NCI-H460 (cell line): Measurements from ENCODE around the gene MFAP5. TPM values are rescaled to one million over a fixed set of nuclear protein-coding genes. Genes with fewer than 3 reads are reported as not detected.
A peak's percentile ranks its signal among the peaks of the same experiment; 100 is the strongest.

Experiments
- DNase-seq: peaks from one replicate; pipeline ENCODE4 v3.0.0-alpha.2; 2016; ENCODE audit warnings: low read depth; ENCODE audit errors: extremely low read depth
- polyA plus RNA-seq: library from polyadenylated mRNA; depleted of rRNA; stranded (reverse); fragments of >200 nt; gene quantifications from 2 replicates; pipeline ENCODE4 v1.2.3, GENCODE V29; 2014; cell fraction: nucleus; rRNA removed
- total RNA-seq: library from RNA; depleted of rRNA; stranded (reverse); fragments of >200 nt; shearing (Covaris generic); gene quantifications from 2 replicates; pipeline ENCODE4 v1.2.3, GENCODE V29; 2014; rRNA removed

MFAP5 gene, protein sequence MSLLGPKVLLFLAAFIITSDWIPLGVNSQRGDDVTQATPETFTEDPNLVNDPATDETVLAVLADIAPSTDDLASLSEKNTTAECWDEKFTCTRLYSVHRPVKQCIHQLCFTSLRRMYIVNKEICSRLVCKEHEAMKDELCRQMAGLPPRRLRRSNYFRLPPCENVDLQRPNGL
- total RNA-seq: not detected in 2 replicates
- not detected in 2 replicates for polyA plus RNA-seq

- no peak for DNase-seq
Measured at GRCh38 chr12:8662593-8662992, at the start of gene MFAP5. Gene MFAP5, minus strand, starts transcription at chr12:8662826. Its CDS starts 722 bp downstream, at chr12:8662104.

DNA sequence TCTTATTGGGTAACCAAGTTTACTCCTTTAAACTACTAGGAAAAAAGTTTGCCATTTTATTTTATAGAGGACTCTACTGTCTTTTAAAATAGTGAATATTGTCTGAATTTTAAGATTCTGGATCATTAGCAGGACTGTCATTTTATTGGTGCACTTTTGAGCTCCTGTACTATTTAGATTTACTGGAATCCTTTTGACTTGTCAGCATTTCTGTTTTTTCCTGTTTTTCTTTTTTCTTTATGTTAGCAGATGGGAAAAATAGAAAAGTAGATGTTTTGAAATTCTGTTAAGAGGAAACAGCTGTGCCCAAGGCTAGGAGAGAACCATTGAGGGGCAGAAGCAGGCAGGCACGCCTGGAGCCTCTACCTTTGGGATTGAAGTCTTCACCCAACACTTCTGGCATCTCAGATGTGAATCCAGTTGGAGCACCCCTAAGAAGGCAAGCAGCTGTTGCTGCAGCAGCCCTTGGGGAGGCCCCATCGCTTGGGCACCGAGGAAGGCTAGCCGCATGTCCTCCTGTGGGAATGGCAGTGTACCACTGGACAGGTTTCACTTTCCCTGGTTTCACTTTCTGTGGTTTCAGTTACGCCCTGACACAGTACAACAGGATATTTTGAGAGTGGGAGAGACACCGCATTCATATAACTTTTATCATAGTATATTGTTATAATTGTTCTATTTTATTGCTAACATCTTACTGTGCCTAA is 46.7 kb upstream of the MFAP5 start:
- DNase-seq: no peak

DNA sequence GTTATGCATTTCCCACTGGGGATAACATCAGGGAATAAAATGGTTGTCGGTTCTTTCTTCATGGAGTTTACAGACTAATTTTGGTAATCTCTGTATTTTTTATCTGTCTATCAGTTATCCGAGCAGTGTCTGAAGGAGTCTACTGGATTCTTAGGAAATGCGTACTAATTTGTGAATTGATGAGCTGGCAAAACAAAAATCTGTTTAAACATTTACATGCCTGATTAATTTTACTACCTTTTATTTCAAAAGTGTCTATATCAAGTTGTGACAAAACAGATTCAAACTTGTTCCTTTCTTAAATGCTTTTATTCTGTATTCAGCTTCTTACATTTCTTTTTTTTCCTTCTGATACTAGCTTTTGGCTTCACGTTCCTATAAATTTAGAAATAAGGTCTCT is 39.5 kb upstream of the MFAP5 start:
- no peak for DNase-seq

DNA sequence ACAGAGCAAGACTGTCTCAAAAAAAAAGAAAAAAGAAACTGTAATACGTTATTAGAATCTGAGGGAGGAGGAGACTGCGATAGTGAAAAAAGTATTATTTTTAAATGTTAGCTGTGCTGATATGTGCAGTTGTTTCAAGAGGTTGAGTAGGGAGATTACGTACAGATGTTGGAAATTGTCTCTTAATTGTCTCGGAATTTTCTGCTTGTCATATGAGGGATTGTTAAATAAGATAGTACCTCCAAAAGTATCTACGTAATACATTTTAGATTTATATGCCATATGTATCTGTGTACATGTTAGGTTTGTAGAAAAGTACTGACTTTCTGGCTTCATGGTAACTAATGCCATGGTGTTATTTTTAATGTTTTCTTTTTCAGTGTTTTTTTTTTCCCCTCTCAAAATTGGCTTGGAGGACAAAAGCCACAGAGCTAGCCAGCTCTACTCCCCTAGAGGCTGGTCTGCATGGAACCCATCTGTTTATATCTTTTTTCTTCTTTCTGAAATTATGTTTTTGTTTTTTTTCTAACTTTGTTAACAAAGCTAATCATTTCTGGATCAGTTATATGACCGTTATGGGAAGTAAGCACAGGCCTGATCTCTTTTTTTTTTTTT is 38.5 kb upstream of the MFAP5 start:
- no peak for DNase-seq

- no peak for DNase-seq
Measured at GRCh38 chr12:8699714-8700113, 37.1 kb upstream of the MFAP5 start.

DNA sequence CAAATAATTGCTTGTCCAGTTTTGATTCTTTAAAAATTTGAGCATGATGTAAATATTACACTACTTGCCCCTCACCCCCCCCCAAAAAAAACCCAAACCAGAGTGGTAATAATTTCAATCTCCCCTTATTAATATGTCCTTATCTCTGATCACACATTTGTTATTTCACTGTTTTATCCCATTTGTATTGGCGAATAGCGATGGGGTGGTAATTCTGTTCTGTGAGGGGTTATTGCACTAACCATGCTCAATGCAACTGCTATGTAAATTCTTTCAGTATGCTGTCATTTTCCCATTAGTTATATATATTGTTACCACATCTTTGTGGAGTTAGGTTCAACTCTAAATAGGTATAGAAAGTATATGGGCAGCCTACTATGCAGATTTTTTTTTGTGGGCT is 36.3 kb upstream of the MFAP5 start:
- DNase-seq: no peak

GRCh38 chr12:8698132-8698851 is 35.7 kb upstream of the MFAP5 start:
- DNase-seq: no peak

DNA sequence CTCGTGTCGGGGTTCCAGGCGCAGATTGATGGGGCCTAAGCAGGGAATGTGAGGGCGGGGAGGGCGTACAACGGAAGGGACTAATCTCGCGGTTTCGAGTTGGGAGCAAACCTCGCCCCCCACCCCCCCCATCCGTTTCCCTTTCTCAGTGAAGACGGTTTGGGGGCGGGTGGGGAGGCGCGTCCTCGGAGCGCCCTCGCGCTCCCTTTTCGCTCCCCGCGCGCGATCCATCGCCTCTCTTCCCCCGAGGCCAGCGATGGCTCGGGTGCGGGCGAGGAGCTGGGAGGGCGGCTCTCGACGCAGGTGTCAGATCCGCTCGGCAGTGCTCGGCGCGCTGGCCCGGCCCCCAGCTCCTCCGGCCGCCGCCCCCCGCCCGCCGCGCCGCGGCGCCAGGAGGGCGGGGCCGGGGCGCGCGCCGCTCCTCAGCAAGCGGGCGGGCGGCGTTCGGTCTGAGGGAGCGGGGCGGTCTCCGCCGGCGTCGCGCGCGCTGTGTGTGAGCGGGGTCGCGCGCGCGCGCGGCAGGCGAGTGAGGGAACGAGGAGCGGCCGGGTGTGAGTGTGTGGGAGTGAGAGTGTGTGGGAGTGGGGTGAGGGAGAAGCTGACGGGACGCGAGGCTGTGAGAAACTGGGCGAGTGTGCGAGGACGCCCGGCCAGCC is 35.0 kb upstream of the MFAP5 start, which contains the start of gene RIMKLB:
RIMKLB (plus strand) TSS at position 516 of the 656 bp plus-strand sequence. CDS start 15,876 bp downstream, outside the sequence.
- peak; percentile 53 for DNase-seq

DNA sequence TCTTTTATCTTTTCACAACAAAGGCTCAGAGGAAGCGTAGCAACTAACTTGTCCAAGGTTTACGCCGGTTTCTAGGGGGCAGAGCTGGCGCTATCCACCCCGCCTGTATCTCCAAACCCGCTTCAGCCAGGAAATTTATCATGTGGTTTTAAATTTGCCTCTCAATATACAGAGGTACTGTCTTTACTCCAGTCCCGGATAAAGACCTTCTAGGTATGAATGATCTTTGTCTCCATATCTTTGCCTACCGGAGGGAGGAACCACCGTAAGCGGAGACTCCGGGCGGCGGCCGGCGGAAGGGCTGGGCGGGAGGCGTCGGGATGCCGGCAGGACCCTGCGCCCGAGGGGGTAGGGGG is 34.5 kb upstream of the MFAP5 start:
- DNase-seq: no peak

DNA sequence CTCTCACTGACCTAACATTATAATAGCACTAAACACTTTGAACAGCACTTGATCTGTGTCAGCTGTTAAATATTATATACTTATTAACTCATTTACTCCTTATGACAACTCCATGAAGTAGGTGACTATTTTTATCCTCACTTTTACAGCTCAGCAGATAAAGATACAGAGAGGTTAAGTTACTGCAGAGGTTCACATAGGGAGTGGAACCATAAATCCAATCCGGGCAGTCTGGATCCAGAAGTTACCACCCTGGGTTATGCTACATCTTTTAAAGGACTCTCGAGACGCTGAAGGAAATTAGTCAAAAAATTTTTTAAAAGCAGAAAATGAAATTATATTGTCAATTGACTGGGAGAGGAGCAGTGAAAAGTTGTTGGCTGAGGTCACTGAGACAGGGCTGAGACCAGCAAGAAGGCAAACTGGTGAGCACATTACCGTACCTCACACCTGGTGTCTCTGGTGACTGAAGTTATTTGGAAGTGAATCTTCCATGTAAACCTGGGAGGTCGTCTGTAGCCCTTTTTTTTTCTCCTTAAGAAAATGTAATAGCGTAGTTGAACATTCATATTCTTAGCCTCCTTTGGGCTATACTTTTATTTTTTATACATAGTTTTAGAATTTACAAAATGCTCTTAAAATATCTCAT is 33.9 kb upstream of the MFAP5 start:
- DNase-seq: no peak

DNA sequence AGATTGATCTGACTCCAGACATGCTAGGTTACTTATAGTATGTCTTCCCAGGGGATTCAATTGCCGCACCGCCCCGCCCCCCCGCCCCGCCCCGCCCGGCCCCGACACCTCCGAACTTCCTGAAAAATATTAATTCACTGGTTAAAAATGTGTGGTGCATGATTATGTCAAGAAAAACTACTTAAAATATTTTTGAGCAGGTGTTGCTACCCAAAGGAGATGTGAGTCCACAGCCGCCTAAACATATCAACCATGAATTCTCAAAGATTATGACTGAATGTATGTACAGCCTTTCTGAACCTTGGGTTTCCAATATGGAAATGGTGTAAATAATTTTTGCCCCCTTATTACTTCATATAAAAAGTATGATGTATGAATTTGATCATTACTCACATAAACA is 32.5 kb upstream of the MFAP5 start:
- DNase-seq: no peak

DNA sequence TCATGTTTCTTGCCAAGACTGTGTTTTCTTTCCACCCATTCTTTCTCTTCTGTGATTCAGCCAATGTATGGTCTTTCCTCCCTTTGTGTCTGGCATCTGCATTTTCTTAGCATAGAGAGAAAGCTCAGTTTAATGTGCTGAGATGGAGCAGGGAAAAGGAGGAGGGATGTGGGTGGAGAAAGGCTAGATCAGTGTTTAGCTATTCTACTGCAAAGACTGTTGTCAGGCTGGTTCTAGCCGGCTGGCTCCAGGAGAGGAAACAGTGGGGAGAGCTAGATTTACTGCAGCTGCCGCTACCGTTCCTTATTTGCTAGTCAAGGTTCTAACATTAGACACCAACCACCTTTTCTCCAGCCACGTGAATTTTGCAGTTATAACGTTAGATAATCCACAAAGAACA is 29.9 kb upstream of the MFAP5 start:
- no peak for DNase-seq

GRCh38 chr12:8689681-8690080 is 27.1 kb upstream of the MFAP5 start:
- DNase-seq: no peak

DNA sequence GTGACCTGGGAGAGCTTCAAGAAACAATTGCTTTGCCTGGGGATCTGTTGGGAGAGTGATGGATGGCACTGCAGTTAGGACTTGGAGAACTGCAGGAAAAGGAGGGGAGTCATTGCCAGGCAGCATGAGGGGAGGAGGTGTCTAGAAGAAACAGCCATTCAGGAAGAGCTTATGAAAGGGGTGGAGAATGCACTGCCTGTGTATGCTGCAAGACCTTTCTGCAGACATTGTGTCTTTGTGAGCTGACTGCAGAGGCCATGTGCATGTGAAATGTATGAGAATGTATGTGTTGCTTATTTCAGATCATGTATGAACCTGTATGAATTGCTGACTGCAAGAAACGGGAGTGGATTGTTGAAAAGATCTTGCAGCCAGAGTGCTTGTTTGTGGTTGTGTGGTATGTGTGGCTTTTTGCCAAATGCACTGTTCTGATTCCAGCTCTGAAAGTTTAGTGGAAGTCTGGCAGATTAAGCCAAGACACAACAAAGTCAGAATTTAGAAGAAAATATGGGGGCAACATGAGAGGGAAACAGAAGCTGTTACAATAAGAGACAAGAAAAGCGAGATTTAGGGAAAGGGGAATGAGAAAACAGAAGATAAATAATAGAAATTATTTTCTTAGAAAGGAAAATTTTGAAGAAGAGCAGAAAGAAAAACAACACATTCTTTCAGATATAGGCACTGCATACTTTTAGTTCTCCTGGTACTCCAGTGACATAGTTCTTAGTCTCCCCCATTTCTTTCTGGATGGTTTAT is 25.4 kb upstream of the MFAP5 start:
- peak; percentile 43 for DNase-seq

DNA sequence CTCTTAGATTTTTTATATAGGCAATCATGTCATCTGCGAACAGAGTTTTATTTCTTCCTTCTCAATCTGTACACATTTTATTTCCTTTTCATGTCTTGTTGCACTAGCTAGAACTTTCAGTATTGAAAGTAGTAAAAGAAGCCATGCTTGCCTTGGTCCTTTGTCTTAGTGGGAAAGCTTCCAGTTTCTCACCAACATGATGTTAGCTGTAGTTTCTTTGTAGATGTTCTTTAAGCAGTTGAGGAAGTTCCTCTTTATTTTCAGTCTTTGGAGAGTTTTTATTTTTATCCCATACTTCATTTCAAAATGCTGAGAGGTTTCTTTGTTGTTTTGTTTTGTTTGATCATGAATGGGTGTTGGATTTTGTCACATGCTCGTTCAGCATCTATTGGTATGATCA is 22.4 kb upstream of the MFAP5 start:
- no peak for DNase-seq

- DNase-seq: peak; percentile 27
Measured at GRCh38 chr12:8681129-8681884, 18.7 kb upstream of the MFAP5 start.

DNA sequence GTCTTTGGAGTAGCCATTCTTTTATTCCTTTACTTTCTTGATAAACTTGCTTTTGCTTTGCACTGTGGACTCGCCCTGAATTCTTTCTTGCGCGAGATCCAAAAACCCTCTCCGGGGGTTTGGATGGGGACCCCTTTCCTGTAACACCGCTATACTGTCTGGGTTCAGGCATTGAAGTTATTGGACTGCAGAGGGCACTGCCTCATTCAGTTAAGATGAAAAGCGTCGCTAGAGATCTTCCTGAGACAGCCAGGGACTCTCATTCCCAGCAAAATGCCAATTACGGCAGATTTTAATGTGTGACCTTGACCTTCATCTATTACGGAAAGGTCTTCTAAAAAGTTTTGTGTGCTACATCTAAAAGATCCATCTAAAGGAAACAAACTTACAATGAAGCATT is 17.9 kb upstream of the MFAP5 start:
- DNase-seq: no peak

DNA sequence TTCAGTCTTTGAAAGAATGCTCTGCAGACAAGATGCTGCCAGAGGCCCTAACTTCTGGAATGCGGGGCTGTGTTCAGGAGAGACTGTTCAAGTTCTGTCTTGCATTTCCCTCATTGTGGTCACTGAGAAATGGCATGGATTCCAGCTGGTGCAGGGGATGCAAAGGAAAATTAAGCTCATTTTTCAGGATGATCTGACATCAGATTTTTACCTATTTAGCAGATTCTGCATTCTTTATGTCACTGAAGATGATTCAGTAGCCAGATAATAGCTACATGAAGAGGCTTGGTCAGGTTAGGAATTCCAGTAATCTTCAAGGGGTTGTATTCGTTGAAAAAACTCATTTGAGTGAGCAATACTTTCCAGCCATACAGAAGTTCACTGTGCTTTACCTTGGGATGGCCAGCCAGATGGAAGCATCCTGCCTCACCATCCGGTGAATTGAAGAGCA is 16.1 kb upstream of the MFAP5 start:
- no peak for DNase-seq

DNA sequence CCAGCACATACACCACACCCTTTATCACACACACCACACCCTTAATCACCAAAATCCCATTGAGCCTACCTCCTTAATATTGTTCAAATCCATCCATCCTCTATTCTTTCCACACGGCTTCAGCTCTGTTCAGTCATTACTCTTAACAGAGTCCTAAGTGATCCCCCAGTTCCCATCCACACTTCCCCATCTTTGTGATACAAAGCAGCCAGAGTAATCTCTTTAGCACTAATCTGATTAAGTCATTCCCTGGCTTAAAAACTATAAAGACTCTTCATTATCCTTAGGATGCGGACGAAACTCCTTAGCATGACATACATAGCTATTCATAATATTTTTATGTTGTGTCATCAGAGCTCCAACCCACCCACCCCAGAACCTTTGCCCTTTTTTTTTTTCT is 14.7 kb upstream of the MFAP5 start:
- DNase-seq: no peak
